HepG2 (cell line): ENCODE data around the gene APOM. TPM values are rescaled to one million over a fixed set of nuclear protein-coding genes. Genes with fewer than 3 reads are reported as not detected.

Source experiments
- AGO1 ChIP-seq: fragments of 200-400 bp; formaldehyde crosslinking; IDR thresholded peaks from 2 replicates; pipeline ENCODE4 v1.6.1; 2017; ENCODE audit warnings: mild to moderate bottlenecking, low read depth, low read length, moderate library complexity; ENCODE audit not compliant: poor library complexity, severe bottlenecking
- CENPT ChIP-seq: sonication (generic); formaldehyde crosslinking; IDR thresholded peaks from 2 replicates; pipeline ENCODE4 v1.8.0; 2022; ENCODE audit warnings: low read depth, mild to moderate bottlenecking, moderate library complexity, missing genetic modification reagents
- CREB3 ChIP-seq: sonication (generic); formaldehyde crosslinking; IDR thresholded peaks from 2 replicates; pipeline ENCODE4 v1.5.0; 2020; ENCODE audit warnings: missing genetic modification reagents
- E2F5 ChIP-seq: sonication (generic); formaldehyde crosslinking; conservative IDR thresholded peaks from 2 replicates; pipeline ENCODE4 v1.4.0; 2020; ENCODE audit warnings: missing genetic modification reagents
- FOXP1 ChIP-seq, 2 experiments: fragments of 450-650 bp in 1 of 2; IDR thresholded peaks; 2 replicates each; pipeline ENCODE4 v1.6.1; 2017 to 2018; ENCODE audit warnings: antibody characterized with exemption in 1 of 2
- HNRNPLL ChIP-seq: fragments of 200-400 bp; formaldehyde crosslinking; IDR thresholded peaks from 2 replicates; pipeline ENCODE4 v1.6.1; 2017; ENCODE audit warnings: mild to moderate bottlenecking, low read depth, low read length; ENCODE audit not compliant: poor library complexity, severe bottlenecking
- MAZ ChIP-seq, 2 experiments: sonication (generic) in 1 of 2; formaldehyde crosslinking in 1 of 2; IDR thresholded peaks; 2 replicates each; pipeline versions ENCODE4 v1.5.0 to v1.6.1; 2012 to 2020; ENCODE audit warnings: low read depth in 2 of 2, mild to moderate bottlenecking in 2 of 2, borderline replicate concordance in 1 of 2, improper control_type of control experiment in 1 of 2, low read length in 1 of 2, missing genetic modification reagents in 1 of 2, moderate library complexity in 1 of 2
- MLX ChIP-seq: IDR thresholded peaks from 2 replicates; pipeline ENCODE4 v1.6.1; 2016
- MYNN ChIP-seq: sonication (generic); formaldehyde crosslinking; IDR thresholded peaks from 2 replicates; pipeline ENCODE4 v1.4.0; 2020; ENCODE audit warnings: mild to moderate bottlenecking, low read depth, missing genetic modification reagents
- PBX3 ChIP-seq: sonication (generic); formaldehyde crosslinking; IDR thresholded peaks from 2 replicates; pipeline ENCODE4 v1.8.1; 2023; ENCODE audit warnings: missing genetic modification reagents, inconsistent platforms, borderline replicate concordance
- RBAK ChIP-seq: sonication (generic); formaldehyde crosslinking; IDR thresholded peaks from 2 replicates; pipeline ENCODE4 v1.5.1; 2020; ENCODE audit warnings: mild to moderate bottlenecking, missing genetic modification reagents
- RFX5 ChIP-seq: IDR thresholded peaks from 2 replicates; pipeline ENCODE4 v1.6.1; 2011; ENCODE audit warnings: low read depth, low read length, improper control_type of control experiment
- TIGD3 ChIP-seq: sonication (generic); formaldehyde crosslinking; IDR thresholded peaks from 2 replicates; pipeline ENCODE4 v1.5.1; 2020; ENCODE audit warnings: mild to moderate bottlenecking, missing genetic modification reagents, borderline replicate concordance
- ZHX1 ChIP-seq: sonication (generic); formaldehyde crosslinking; IDR thresholded peaks from 2 replicates; pipeline ENCODE4 v1.8.1; 2022; ENCODE audit warnings: low read depth, mild to moderate bottlenecking, missing genetic modification reagents
- ZNF382 ChIP-seq: sonication (generic); formaldehyde crosslinking; IDR thresholded peaks from 2 replicates; pipeline ENCODE4 v1.5.0; 2020; ENCODE audit warnings: missing genetic modification reagents, mild to moderate bottlenecking, borderline replicate concordance
- ZNF607 ChIP-seq: sonication (generic); formaldehyde crosslinking; IDR thresholded peaks from 2 replicates; pipeline ENCODE4 v1.5.1; 2020; ENCODE audit warnings: missing genetic modification reagents, mild to moderate bottlenecking, borderline replicate concordance
- ZNF790 ChIP-seq: sonication (generic); formaldehyde crosslinking; IDR thresholded peaks from 2 replicates; pipeline ENCODE4 v1.8.0; 2022; ENCODE audit warnings: missing genetic modification reagents, mild to moderate bottlenecking, borderline replicate concordance
- polyA plus RNA-seq, 8 experiments: library from polyadenylated mRNA; depleted of rRNA in 3 of 8; stranded (reverse) in 7 of 8; unstranded in 1 of 8; fragments of >200 nt; fragmentation: Illumina TruSeq in 4 of 8; extraction: Trizol in 4 of 8; gene quantifications; 2 replicates each; pipeline versions ENCODE4 v1.2.1 to v1.2.3, GENCODE V29; 2011 to 2016; ENCODE audit warnings: low read depth in 4 of 8, missing spikeins in 1 of 8, mixed read lengths in 1 of 8; ENCODE audit not compliant: insufficient read depth in 1 of 8
- total RNA-seq, 5 experiments: library from RNA; depleted of rRNA; stranded (reverse); fragments of >200 nt; fragmentation: Illumina TruSeq; extraction: Trizol; gene quantifications; 2 replicates each; pipeline ENCODE4 v1.2.3, GENCODE V29; 2016; ENCODE audit warnings: low read depth in 1 of 5

APOM gene
- total and polyA plus RNA-seq, 2 of the 13 experiments (the other 11 are each of a cell fraction or from before 2014, with no cell fraction given): 98.2 to 1,140 TPM

DNA sequence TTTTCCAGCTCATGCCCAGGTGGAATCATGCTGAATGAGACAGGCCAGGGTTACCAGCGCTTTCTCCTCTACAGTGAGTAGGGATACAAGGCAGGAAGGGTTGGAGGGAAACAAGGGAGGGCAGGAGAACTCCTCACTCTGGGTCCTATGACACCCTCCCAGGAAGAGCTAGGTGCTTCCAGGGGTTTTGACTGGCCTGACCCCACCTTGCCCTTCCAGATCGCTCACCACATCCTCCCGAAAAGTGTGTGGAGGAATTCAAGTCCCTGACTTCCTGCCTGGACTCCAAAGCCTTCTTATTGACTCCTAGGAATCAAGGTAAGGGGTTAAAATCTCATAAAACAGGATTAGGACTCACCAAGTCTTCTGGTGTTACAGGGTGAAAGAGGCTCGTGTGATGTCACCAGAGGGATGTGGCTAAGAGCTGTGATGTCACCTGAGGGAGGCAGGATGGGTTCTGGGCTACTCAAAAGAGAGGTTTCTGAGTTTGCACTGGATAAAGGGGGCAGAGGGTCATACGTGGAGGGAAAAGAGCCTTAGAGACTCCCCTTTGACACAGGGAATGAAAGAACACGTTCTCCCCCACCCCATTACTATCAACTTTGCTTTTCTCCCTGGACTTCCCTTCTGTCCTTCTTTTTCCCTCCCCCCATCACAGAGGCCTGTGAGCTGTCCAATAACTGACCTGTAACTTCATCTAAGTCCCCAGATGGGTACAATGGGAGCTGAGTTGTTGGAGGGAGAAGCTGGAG, 1.9 kb downstream of the APOM start (continued):
- TF ChIP-seq PBX3 (no peak), TIGD3 (0 out of 2 replicates have a peak, but pooled peaks have one; percentile 50), RBAK (CRISPR knock-in tag) (no peak), MAZ (IDR thresholded peaks at IDR 0.05; ENCODE audit: borderline replicate concordance, low read depth, low read length) (no peak), MAZ (CRISPR knock-in tag; IDR thresholded peaks at IDR 0.05; ENCODE audit: low read depth) (0 out of 2 replicates have a peak, but pooled peaks have one; percentile 11), ZNF382 (no peak), MLX (CRISPR knock-in tag) (no peak), ZHX1 (no peak), CENPT (CRISPR knock-in tag) (0 out of 2 replicates have a peak, but pooled peaks have one; percentile 54), ZNF790 (CRISPR knock-in tag) (no peak), HNRNPLL (no peak), CREB3 (CRISPR knock-in tag) (no peak), RFX5 (no peak), MYNN (CRISPR knock-in tag) (0 out of 2 replicates have a peak, but pooled peaks have one; percentile 65), AGO1 (no peak), ZNF607 (CRISPR knock-in tag) (no peak), FOXP1 (IDR thresholded peaks at IDR 0.05) (no peak), FOXP1 (CRISPR knock-in tag; IDR thresholded peaks at IDR 0.05) (no peak), E2F5 (CRISPR knock-in tag) (no peak)
